HG02840 (cell line): ENCODE measurements around the gene SCEL.
A peak's percentile ranks its signal among the peaks of the same experiment; 100 is the strongest.

ENCODE experiments used
- ATAC-seq: cut with Tn5 transposase; IDR thresholded peaks from one replicate; pipeline ENCODE4 v1.9.1; 2021; ENCODE audit warnings: mild to moderate bottlenecking, moderate library complexity, moderate number of reproducible peaks; ENCODE audit not compliant: unreplicated experiment, low FRiP score

The SCEL gene

GRCh38 chr13:77521194-77521593 lies 14.3 kb upstream of the SCEL start:
- ATAC-seq, result no peak

- ATAC-seq, result no peak
Observed at GRCh38 chr13:77521595-77522367, 13.7 kb upstream of the SCEL start.

- ATAC-seq, result no peak
Observed at GRCh38 chr13:77522444-77522843, 13.1 kb upstream of the SCEL start.

- ATAC-seq, result no peak
Observed at GRCh38 chr13:77523386-77523785, 12.1 kb upstream of the SCEL start.

GRCh38 chr13:77523834-77524728 lies 11.4 kb upstream of the SCEL start:
- no peak for ATAC-seq

- ATAC-seq, result no peak
Observed at GRCh38 chr13:77528414-77528813, 7.1 kb upstream of the SCEL start.

GRCh38 chr13:77528834-77529500 lies 6.5 kb upstream of the SCEL start:
- peak; percentile 70 for ATAC-seq

GRCh38 chr13:77529501-77529840 lies 6.0 kb upstream of the SCEL start:
- ATAC-seq, result no peak

- ATAC-seq, result no peak
Observed at GRCh38 chr13:77530875-77531274, 4.6 kb upstream of the SCEL start.

- ATAC-seq, result no peak
Observed at GRCh38 chr13:77532983-77533382, 2.5 kb upstream of the SCEL start.

- no peak for ATAC-seq
Observed at GRCh38 chr13:77533875-77534788, 1.4 kb upstream of the SCEL start.

- ATAC-seq, result no peak
Observed at GRCh38 chr13:77536358-77536757, 852 bp downstream of the SCEL start.

- no peak for ATAC-seq
Observed at GRCh38 chr13:77537289-77537919, 1.9 kb downstream of the SCEL start.

GRCh38 chr13:77543711-77544110 lies 8.2 kb downstream of the SCEL start:
- ATAC-seq, result no peak

GRCh38 chr13:77544355-77544754 lies 8.8 kb downstream of the SCEL start:
- no peak for ATAC-seq

- no peak for ATAC-seq
Observed at GRCh38 chr13:77544758-77545338, 9.3 kb downstream of the SCEL start.

GRCh38 chr13:77545626-77546412 lies 10.3 kb downstream of the SCEL start:
- ATAC-seq, result no peak

- peak; percentile 59 for ATAC-seq
Observed at GRCh38 chr13:77548095-77548494, 12.6 kb downstream of the SCEL start.

GRCh38 chr13:77548594-77548993 lies 13.1 kb downstream of the SCEL start:
- no peak for ATAC-seq
